Measurements from ENCODE around the gene ZNF70. TPM values are rescaled to one million over a fixed set of nuclear protein-coding genes. Genes with fewer than 3 reads are reported as not detected.

Gene ZNF70
- total RNA-seq, 4 donors from 2014 or later, result 3.1 to 6.5 (median 5.4) TPM

GRCh38 chr22:23692598-23693291 is 58.2 kb downstream of the ZNF70 start:
- H3K4me3 ChIP-seq, result no peak overlapping the region
- no peak for TF ChIP-seq POLR2A (IDR thresholded peaks at IDR 0.05; ENCODE audit: low read depth)
- TF ChIP-seq EP300 (IDR thresholded peaks at IDR 0.05), result no peak
- TF ChIP-seq CTCF (IDR thresholded peaks at IDR 0.05), result no peak
- no peak for TF ChIP-seq POLR2AphosphoS5 (IDR thresholded peaks at IDR 0.05)
- H3K9me3 ChIP-seq, result no peaks in the 10 kb centered on the region
- intact Hi-C loops (cut with DNase I), result no loop called here
- 97% methylated on average over 7 of the region's 12 CpGs for WGBS
- peaks cover 0 to 79% (median 44%) of the 10 kb centered on the region in 4 donors for H3K36me3 ChIP-seq
- H3K4me1 ChIP-seq, result no peaks in the 10 kb centered on the region
- DNase-seq (ENCODE audit: extremely low spot score), result no peak
- H3K27me3 ChIP-seq, result no peaks in the 10 kb centered on the region
- H3K27ac ChIP-seq (replicated peaks in 1 of 4), result no peak overlapping the region

GRCh38 chr22:23691748-23692423 is 59.0 kb downstream of the ZNF70 start:
- WGBS, result 95% methylated on average over 11 of the region's 12 CpGs
- no peak overlapping the region for H3K4me3 ChIP-seq
- H3K27me3 ChIP-seq, result no peaks in the 10 kb centered on the region
- TF ChIP-seq POLR2AphosphoS5 (IDR thresholded peaks at IDR 0.05) (no peak), EP300 (IDR thresholded peaks at IDR 0.05) (no peak)
- H3K4me1 ChIP-seq, result peaks cover 0 to 6% (median under 1%) of the 10 kb centered on the region in 4 donors
- no peak overlapping the region for H3K27ac ChIP-seq (replicated peaks in 1 of 4)
- H3K9me3 ChIP-seq, result no peaks in the 10 kb centered on the region
- intact Hi-C loops (cut with DNase I), result no loop called here
- H3K36me3 ChIP-seq, result peaks cover 0 to 71% (median 44%) of the 10 kb centered on the region in 4 donors
- DNase-seq (ENCODE audit: extremely low spot score), result no peak

GRCh38 chr22:23690713-23691112 is 60.2 kb downstream of the ZNF70 start, which contains the start of gene RGL4:
Gene RGL4, plus strand, starts transcription at chr22:23691013. Its CDS starts 1,018 bp downstream, at chr22:23692031.
- Histone ChIP-seq H3K4me1 (peaks cover 11 to 18% (median 12%) of the 10 kb centered on the region in 4 donors), H3K27me3 (no peaks in the 10 kb centered on the region), H3K9me3 (no peaks in the 10 kb centered on the region), H3K4me3 (no peak within 1 kb of the TSS), H3K36me3 (peaks cover 0 to 59% (median 40%) of the 10 kb centered on the region in 4 donors), H3K27ac (replicated peaks in 1 of 4) (no peak within 1 kb of the TSS)
- no peak for DNase-seq (ENCODE audit: extremely low spot score)
- WGBS, result 89% methylated on average over 3 of the region's 5 CpGs
- intact Hi-C loops (cut with DNase I), result no loop called here
- TF ChIP-seq POLR2AphosphoS5 (IDR thresholded peaks at IDR 0.05) (no peak), CTCF (IDR thresholded peaks at IDR 0.05) (no peak), POLR2A (IDR thresholded peaks at IDR 0.05; ENCODE audit: low read depth) (no peak), EP300 (IDR thresholded peaks at IDR 0.05) (no peak)

GRCh38 chr22:23689414-23689813 is 61.5 kb downstream of the ZNF70 start:
- intact Hi-C loops (cut with DNase I), result no loop called here
- no peak overlapping the region for H3K4me3 ChIP-seq
- H3K27ac ChIP-seq (replicated peaks in 1 of 4), result no peak overlapping the region
- WGBS, result 95% methylated on average over 7 of the region's 7 CpGs
- no peaks in the 10 kb centered on the region for H3K27me3 ChIP-seq
- TF ChIP-seq CTCF (IDR thresholded peaks at IDR 0.05) (no peak), POLR2A (IDR thresholded peaks at IDR 0.05; ENCODE audit: low read depth) (no peak), EP300 (IDR thresholded peaks at IDR 0.05) (no peak), POLR2AphosphoS5 (IDR thresholded peaks at IDR 0.05) (no peak)
- H3K36me3 ChIP-seq, result peaks cover 0 to 46% (median 28%) of the 10 kb centered on the region in 4 donors
- peaks cover 22 to 31% (median 25%) of the 10 kb centered on the region in 4 donors for H3K4me1 ChIP-seq
- no peak for DNase-seq (ENCODE audit: extremely low spot score)
- no peaks in the 10 kb centered on the region for H3K9me3 ChIP-seq

Other genes starting within 250 kb of the ZNF70 start
- gene IGLL1, start 170.8 kb downstream of the ZNF70 start, total RNA-seq, result not detected
- gene DRICH1, start 118.8 kb downstream of the ZNF70 start, total RNA-seq, result under 1 TPM in 1 of 4 donors, not detected in 3; 0.33 TPM
- gene RGL4, start 60.1 kb downstream of the ZNF70 start, total RNA-seq, result under 1 TPM in 2 of 4 donors, not detected in 2; 0.11 to 0.50 TPM
- gene VPREB3, start 3.3 kb upstream of the ZNF70 start, total RNA-seq, result not detected
- under 1 TPM in 1 of 4 donors, not detected in 3; 0.58 TPM for gene C22orf15, start 11.9 kb upstream of the ZNF70 start, total RNA-seq
- gene CHCHD10, start 16.9 kb upstream of the ZNF70 start, total RNA-seq, result 10 to 100 TPM; 22.9 to 97.7 (median 44.6) TPM
- 1 to 10 TPM; 2.8 to 6.5 (median 5.4) TPM for gene MMP11, start 21.7 kb upstream of the ZNF70 start, total RNA-seq
- gene SMARCB1, start 35.9 kb upstream of the ZNF70 start, total RNA-seq, result 10 to 100 TPM; 28.8 to 55.6 (median 34.9) TPM
- gene DERL3, start 87.9 kb upstream of the ZNF70 start, total RNA-seq, result not detected
- gene SLC2A11, start 106.8 kb upstream of the ZNF70 start, total RNA-seq, result 10 to 100 TPM; 11.6 to 17.4 (median 15.3) TPM
- gene MIF, start 143.3 kb upstream of the ZNF70 start, total RNA-seq, result 100 to 1,000 TPM; 158 to 372 (median 263) TPM
- gene GSTT2B, start 210.1 kb upstream of the ZNF70 start, total RNA-seq, result 1 to 10 TPM in 3 of 4 donors, not detected in 1; 3.4 to 9.9 (median 7.5) TPM
- gene DDTL, start 215.8 kb upstream of the ZNF70 start, total RNA-seq, result 1 to 10 TPM in 2 of 4 donors, under 1 TPM in 1, not detected in 1; 0.91 to 3.2 (median 2.2) TPM
- gene DDT, start 223.3 kb upstream of the ZNF70 start, total RNA-seq, result 100 to 1,000 TPM; 107 to 184 (median 153) TPM
- gene GSTT2, start 229.0 kb upstream of the ZNF70 start, total RNA-seq, result 1 to 10 TPM in 2 of 4 donors, not detected in 2; 1.1 to 1.5 TPM